ENCODE measurements around the gene FYN. TPM values are rescaled to one million over a fixed set of nuclear protein-coding genes. Genes with fewer than 3 reads are reported as not detected.

Gene FYN
- polyA plus RNA-seq, 3 donors: 88.4 to 149 (median 114) TPM

DNA sequence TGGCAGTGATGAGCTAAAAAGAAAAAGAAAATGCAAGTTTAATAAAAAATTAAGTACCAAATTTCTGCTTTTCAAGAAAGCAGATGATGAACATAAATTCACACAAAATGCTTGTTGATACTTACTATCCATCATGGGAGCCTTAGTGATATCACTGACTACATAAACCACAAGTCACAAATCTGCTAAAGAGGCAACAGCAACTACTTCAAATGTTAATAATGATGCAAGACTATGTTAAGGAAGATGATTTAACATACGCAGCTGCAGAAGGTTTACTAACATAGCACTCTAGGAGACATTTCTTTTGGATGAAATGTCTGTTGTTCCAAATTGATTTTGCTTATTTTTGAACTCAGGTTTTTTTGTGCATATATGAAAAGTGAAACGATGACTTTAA, 18.6 kb downstream of the FYN start:
- H3K79me2 ChIP-seq (ENCODE audit: insufficient read depth, low read length): peaks cover 98% of the 10 kb centered on the region
- H3K36me3 ChIP-seq (replicated peaks in 1 of 2; ENCODE audit: control insufficient read depth in 1 of 2, insufficient read depth in 2 of 2, low read length in 2 of 2): peaks cover 0 to 3% of the 10 kb centered on the region in 2 donors
- H3K36me3 Mint-ChIP-seq: peaks cover 20 to 24% of the 10 kb centered on the region in 2 donors
- no peaks in the 10 kb centered on the region for H3K9me3 Mint-ChIP-seq
- H3K9ac ChIP-seq (ENCODE audit: insufficient read depth, low read length, poor library complexity, severe bottlenecking): no peak overlapping the region
- no CpG with 5 or more reads among the region's 2 CpGs for WGBS (ENCODE audit: insufficient coverage)
- H3K27me3 Mint-ChIP-seq (ENCODE audit: low read depth in 3 of 3): peaks cover 0 to 2% (median 0%) of the 10 kb centered on the region in 3 donors
- H3K4me3 Mint-ChIP-seq: no peak overlapping the region
- no peak overlapping the region for H3K27ac ChIP-seq (ENCODE audit: low read depth in 1 of 2, low read length in 2 of 2)
- DNase-seq: peak in 1 of 3 donors; percentile 18
- H3K4me1 ChIP-seq (ENCODE audit: control insufficient read depth in 1 of 2, insufficient read depth in 2 of 2, low read length in 2 of 2): peaks cover 26 to 46% of the 10 kb centered on the region in 2 donors
- TF ChIP-seq, protein P1, sequence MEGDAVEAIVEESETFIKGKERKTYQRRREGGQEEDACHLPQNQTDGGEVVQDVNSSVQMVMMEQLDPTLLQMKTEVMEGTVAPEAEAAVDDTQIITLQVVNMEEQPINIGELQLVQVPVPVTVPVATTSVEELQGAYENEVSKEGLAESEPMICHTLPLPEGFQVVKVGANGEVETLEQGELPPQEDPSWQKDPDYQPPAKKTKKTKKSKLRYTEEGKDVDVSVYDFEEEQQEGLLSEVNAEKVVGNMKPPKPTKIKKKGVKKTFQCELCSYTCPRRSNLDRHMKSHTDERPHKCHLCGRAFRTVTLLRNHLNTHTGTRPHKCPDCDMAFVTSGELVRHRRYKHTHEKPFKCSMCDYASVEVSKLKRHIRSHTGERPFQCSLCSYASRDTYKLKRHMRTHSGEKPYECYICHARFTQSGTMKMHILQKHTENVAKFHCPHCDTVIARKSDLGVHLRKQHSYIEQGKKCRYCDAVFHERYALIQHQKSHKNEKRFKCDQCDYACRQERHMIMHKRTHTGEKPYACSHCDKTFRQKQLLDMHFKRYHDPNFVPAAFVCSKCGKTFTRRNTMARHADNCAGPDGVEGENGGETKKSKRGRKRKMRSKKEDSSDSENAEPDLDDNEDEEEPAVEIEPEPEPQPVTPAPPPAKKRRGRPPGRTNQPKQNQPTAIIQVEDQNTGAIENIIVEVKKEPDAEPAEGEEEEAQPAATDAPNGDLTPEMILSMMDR (IDR thresholded peaks at IDR 0.05): no peak
- no peak overlapping the region for H3K4me3 ChIP-seq (replicated peaks in 1 of 3; ENCODE audit: low read depth in 2 of 3, low read length in 3 of 3)
- H3K9me3 ChIP-seq (replicated peaks in 1 of 2; ENCODE audit: control insufficient read depth in 1 of 2, insufficient read depth in 1 of 2, low read length in 2 of 2): no peaks in the 10 kb centered on the region
- no peak overlapping the region for H2AFZ ChIP-seq (ENCODE audit: insufficient read depth, low read depth, low read length, poor library complexity, severe bottlenecking)
- H4K20me1 ChIP-seq (ENCODE audit: insufficient read depth, low read length): peaks cover 99% of the 10 kb centered on the region
- H3K27me3 ChIP-seq (ENCODE audit: control insufficient read depth in 2 of 2, insufficient read depth in 2 of 2, low read length in 2 of 2): no peaks in the 10 kb centered on the region
- peaks cover 67% of the 10 kb centered on the region for H3K4me1 Mint-ChIP-seq
- intact Hi-C loops (cut with micrococcal nuclease): no loop called here
- no peak overlapping the region for H3K4me2 ChIP-seq (replicated peaks; ENCODE audit: extremely low read depth, low read length, poor library complexity, severe bottlenecking)
- no peak overlapping the region for H3K27ac Mint-ChIP-seq

DNA sequence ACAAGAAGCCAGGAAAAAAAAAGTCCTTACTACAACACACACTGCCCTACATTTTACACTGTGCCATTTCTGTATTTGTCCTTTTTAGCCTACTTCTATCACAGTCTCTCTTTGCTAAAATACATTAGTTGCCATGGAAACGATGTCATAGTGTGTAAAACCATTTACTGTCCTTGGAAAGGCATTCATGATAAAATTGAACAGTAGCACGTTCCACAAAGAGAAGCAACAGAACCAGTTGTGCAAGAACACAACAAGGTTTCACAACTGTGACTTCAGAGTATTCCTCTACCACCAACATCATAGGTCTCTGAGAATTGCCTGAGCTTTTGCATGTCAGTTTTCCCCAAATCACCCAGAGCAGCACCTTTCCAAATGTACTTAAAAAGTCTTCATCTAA, 20.5 kb downstream of the FYN start:
- Histone ChIP-seq H4K20me1 (ENCODE audit: insufficient read depth, low read length) (peaks cover 99% of the 10 kb centered on the region), H3K27ac (ENCODE audit: low read depth in 1 of 2, low read length in 2 of 2) (peak overlapping the region in 1 of 2 donors; percentile 58), H3K27me3 (ENCODE audit: control insufficient read depth in 2 of 2, insufficient read depth in 2 of 2, low read length in 2 of 2) (no peaks in the 10 kb centered on the region), H3K4me1 (ENCODE audit: control insufficient read depth in 1 of 2, insufficient read depth in 2 of 2, low read length in 2 of 2) (peaks cover 26 to 46% of the 10 kb centered on the region in 2 donors), H3K4me2 (replicated peaks; ENCODE audit: extremely low read depth, low read length, poor library complexity, severe bottlenecking) (peak overlapping the region; percentile 14), H3K9me3 (replicated peaks in 1 of 2; ENCODE audit: control insufficient read depth in 1 of 2, insufficient read depth in 1 of 2, low read length in 2 of 2) (no peaks in the 10 kb centered on the region), H3K36me3 (replicated peaks in 1 of 2; ENCODE audit: control insufficient read depth in 1 of 2, insufficient read depth in 2 of 2, low read length in 2 of 2) (peaks cover 0 to 8% of the 10 kb centered on the region in 2 donors), H3K4me3 (replicated peaks in 1 of 3; ENCODE audit: low read depth in 2 of 3, low read length in 3 of 3) (no peak overlapping the region), H3K79me2 (ENCODE audit: insufficient read depth, low read length) (peaks cover 98% of the 10 kb centered on the region), H3K9ac (ENCODE audit: insufficient read depth, low read length, poor library complexity, severe bottlenecking) (no peak overlapping the region), H2AFZ (ENCODE audit: insufficient read depth, low read depth, low read length, poor library complexity, severe bottlenecking) (no peak overlapping the region)
- Mint-ChIP-seq H3K4me1 (peaks cover 63% of the 10 kb centered on the region), H3K4me3 (no peak overlapping the region), H3K9me3 (peaks cover 0 to 2% (median 0%) of the 10 kb centered on the region in 7 donors), H3K27me3 (ENCODE audit: low read depth in 3 of 3) (no peaks in the 10 kb centered on the region), H3K36me3 (peaks cover 18 to 25% of the 10 kb centered on the region in 2 donors), H3K27ac (peak overlapping the region in 5 of 7 donors; percentile 47 to 73 (median 54))
- peak; percentile 59 to 82 (median 71) for DNase-seq
- intact Hi-C loops (cut with micrococcal nuclease): no loop called here
- TF ChIP-seq, protein P1 (IDR thresholded peaks at IDR 0.05): no peak
- WGBS (ENCODE audit: insufficient coverage): 0% methylated on average over 1 of the region's 2 CpGs

Measured in CD14-positive monocyte (primary cell).